ENCODE results near the gene SPNS3. TPM values are rescaled to one million over a fixed set of nuclear protein-coding genes. Genes with fewer than 3 reads are reported as not detected.

Gene SPNS3
- polyA plus RNA-seq, 1 donor (not counting 4 experiments of a cell fraction or from before 2014, with no cell fraction given), result not detected

- Histone ChIP-seq H3K4me1 (ENCODE audit: control insufficient read depth, extremely low read depth, insufficient read depth, low read length) (peaks cover 51% of the 10 kb centered on the region), H3K9me1 (ENCODE audit: control insufficient read depth, extremely low read depth, insufficient read depth, low read length) (no peaks in the 10 kb centered on the region), H3K9ac (ENCODE audit: control insufficient read depth, extremely low read depth, insufficient read depth, low read length) (peak overlapping the region; percentile 63), H3K36me3 (ENCODE audit: control insufficient read depth in 2 of 2, extremely low read depth in 1 of 2, insufficient read depth in 2 of 2, low read length in 2 of 2) (no peaks in the 10 kb centered on the region), H3K27me3 (ENCODE audit: control insufficient read depth, extremely low read depth, insufficient read depth, low read length) (no peaks in the 10 kb centered on the region), H3K79me2 (ENCODE audit: control insufficient read depth, insufficient read depth, low read length) (no peaks in the 10 kb centered on the region), H3K4me3 (ENCODE audit: control insufficient read depth in 2 of 3, extremely low read depth in 1 of 3, insufficient read depth in 2 of 3, low read depth in 1 of 3, low read length in 3 of 3) (peak overlapping the region in 2 of 3 experiments; percentile 58 to 62), H4K20me1 (ENCODE audit: control insufficient read depth, extremely low read depth, insufficient read depth, low read length) (no peaks in the 10 kb centered on the region), H3K27ac (ENCODE audit: control insufficient read depth, insufficient read depth, low read length) (peak overlapping the region; percentile 85), H3K9me3 (ENCODE audit: control insufficient read depth, low read depth, low read length) (no peaks in the 10 kb centered on the region), H2AFZ (ENCODE audit: control insufficient read depth, low read length) (peak overlapping the region; percentile 72), H3K4me2 (ENCODE audit: control insufficient read depth, extremely low read depth, insufficient read depth, low read depth, low read length) (peak overlapping the region; percentile 97)
- dilution Hi-C loops (cut with MboI; ENCODE audit: extremely low pct_ligation_motif_present, low sequenced_read_pairs), result no loop called here
- peak; percentile 82 for DNase-seq (ENCODE audit: low read depth, low spot score)
- TF ChIP-seq EZH2 (IDR thresholded peaks at IDR 0.05; ENCODE audit: low read length), result no peak
- TF ChIP-seq, protein P1, sequence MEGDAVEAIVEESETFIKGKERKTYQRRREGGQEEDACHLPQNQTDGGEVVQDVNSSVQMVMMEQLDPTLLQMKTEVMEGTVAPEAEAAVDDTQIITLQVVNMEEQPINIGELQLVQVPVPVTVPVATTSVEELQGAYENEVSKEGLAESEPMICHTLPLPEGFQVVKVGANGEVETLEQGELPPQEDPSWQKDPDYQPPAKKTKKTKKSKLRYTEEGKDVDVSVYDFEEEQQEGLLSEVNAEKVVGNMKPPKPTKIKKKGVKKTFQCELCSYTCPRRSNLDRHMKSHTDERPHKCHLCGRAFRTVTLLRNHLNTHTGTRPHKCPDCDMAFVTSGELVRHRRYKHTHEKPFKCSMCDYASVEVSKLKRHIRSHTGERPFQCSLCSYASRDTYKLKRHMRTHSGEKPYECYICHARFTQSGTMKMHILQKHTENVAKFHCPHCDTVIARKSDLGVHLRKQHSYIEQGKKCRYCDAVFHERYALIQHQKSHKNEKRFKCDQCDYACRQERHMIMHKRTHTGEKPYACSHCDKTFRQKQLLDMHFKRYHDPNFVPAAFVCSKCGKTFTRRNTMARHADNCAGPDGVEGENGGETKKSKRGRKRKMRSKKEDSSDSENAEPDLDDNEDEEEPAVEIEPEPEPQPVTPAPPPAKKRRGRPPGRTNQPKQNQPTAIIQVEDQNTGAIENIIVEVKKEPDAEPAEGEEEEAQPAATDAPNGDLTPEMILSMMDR (optimal IDR thresholded peaks at IDR 0.05 in 1 of 3, IDR thresholded peaks at IDR 0.05 in 1 of 3, conservative IDR thresholded peaks at IDR 0.05 in 1 of 3; ENCODE audit: extremely low read depth in 1 of 3, insufficient read depth in 2 of 3, low read length in 3 of 3), result no peak
- peak; percentile 98 for FAIRE-seq
These were observed 39.9 kb upstream of the SPNS3 start for GRCh38 chr17:4393806-4394205.

GRCh38 chr17:4394208-4395110 is 39.3 kb upstream of the SPNS3 start:
- H3K9ac ChIP-seq (ENCODE audit: control insufficient read depth, extremely low read depth, insufficient read depth, low read length), result peak overlapping the region; percentile 63
- no peaks in the 10 kb centered on the region for H3K9me1 ChIP-seq (ENCODE audit: control insufficient read depth, extremely low read depth, insufficient read depth, low read length)
- DNase-seq (ENCODE audit: low read depth, low spot score) (peak; percentile 83), FAIRE-seq (no peak)
- no peak for TF ChIP-seq EZH2 (IDR thresholded peaks at IDR 0.05; ENCODE audit: low read length)
- TF ChIP-seq, protein P1 (optimal IDR thresholded peaks at IDR 0.05 in 1 of 3, IDR thresholded peaks at IDR 0.05 in 1 of 3, conservative IDR thresholded peaks at IDR 0.05 in 1 of 3; ENCODE audit: extremely low read depth in 1 of 3, insufficient read depth in 2 of 3, low read length in 3 of 3), result no peak
- peak overlapping the region in 2 of 3 experiments; percentile 58 to 62 for H3K4me3 ChIP-seq (ENCODE audit: control insufficient read depth in 2 of 3, extremely low read depth in 1 of 3, insufficient read depth in 2 of 3, low read depth in 1 of 3, low read length in 3 of 3)
- H3K79me2 ChIP-seq (ENCODE audit: control insufficient read depth, insufficient read depth, low read length), result no peaks in the 10 kb centered on the region
- peaks cover 46% of the 10 kb centered on the region for H3K4me1 ChIP-seq (ENCODE audit: control insufficient read depth, extremely low read depth, insufficient read depth, low read length)
- H4K20me1 ChIP-seq (ENCODE audit: control insufficient read depth, extremely low read depth, insufficient read depth, low read length), result no peaks in the 10 kb centered on the region
- H2AFZ ChIP-seq (ENCODE audit: control insufficient read depth, low read length), result peak overlapping the region; percentile 72
- no peaks in the 10 kb centered on the region for H3K9me3 ChIP-seq (ENCODE audit: control insufficient read depth, low read depth, low read length)
- dilution Hi-C loops (cut with MboI; ENCODE audit: extremely low pct_ligation_motif_present, low sequenced_read_pairs), result no loop called here
- peak overlapping the region; percentile 85 for H3K27ac ChIP-seq (ENCODE audit: control insufficient read depth, insufficient read depth, low read length)
- H3K27me3 ChIP-seq (ENCODE audit: control insufficient read depth, extremely low read depth, insufficient read depth, low read length), result no peaks in the 10 kb centered on the region
- H3K4me2 ChIP-seq (ENCODE audit: control insufficient read depth, extremely low read depth, insufficient read depth, low read depth, low read length), result peak overlapping the region; percentile 97
- no peaks in the 10 kb centered on the region for H3K36me3 ChIP-seq (ENCODE audit: control insufficient read depth in 2 of 2, extremely low read depth in 1 of 2, insufficient read depth in 2 of 2, low read length in 2 of 2)
